Activated CD4-positive, alpha-beta T cell treated with anti-CD3 and anti-CD28 coated beads, Interleukin-2, amount 50 U/mL, for 24 hours (primary cell): ENCODE measurements around the gene KLHL9.

ENCODE experiments used
- DNase-seq, 2 donors: peaks; one replicate each; pipeline ENCODE4 v3.0.0-alpha.2; 2020; ENCODE audit warnings: low read depth in 1 of 2, low spot score in 1 of 2

Gene KLHL9

GRCh38 chr9:21317956-21318923, 17.0 kb downstream of the KLHL9 start:
- DNase-seq, result peak in 1 of 2 donors; percentile 21

GRCh38 chr9:21316860-21317259, 18.3 kb downstream of the KLHL9 start:
- no peak for DNase-seq

- DNase-seq, result no peak
These were observed 19.0 kb downstream of the KLHL9 start for GRCh38 chr9:21316032-21316842.

- no peak for DNase-seq
These were observed 21.1 kb downstream of the KLHL9 start for GRCh38 chr9:21314152-21314551.

- no peak for DNase-seq
These were observed 23.3 kb downstream of the KLHL9 start for GRCh38 chr9:21311889-21312288.

- DNase-seq, result no peak
These were observed 30.0 kb downstream of the KLHL9 start, which contains the start of gene IFNA5 for GRCh38 chr9:21305213-21305612. Gene IFNA5, minus strand, starts transcription at chr9:21305313. Its CDS starts 57 bp downstream, at chr9:21305256.

GRCh38 chr9:21295992-21296391, 39.2 kb downstream of the KLHL9 start:
- DNase-seq, result no peak

GRCh38 chr9:21294904-21295538, 40.2 kb downstream of the KLHL9 start:
- no peak for DNase-seq

- no peak for DNase-seq
These were observed 40.8 kb downstream of the KLHL9 start for GRCh38 chr9:21294364-21294774.

- no peak for DNase-seq
These were observed 45.4 kb downstream of the KLHL9 start for GRCh38 chr9:21289848-21290247.

GRCh38 chr9:21287280-21287679, 47.9 kb downstream of the KLHL9 start:
- DNase-seq, result no peak

- no peak for DNase-seq
These were observed 48.5 kb downstream of the KLHL9 start for GRCh38 chr9:21286659-21287058.

GRCh38 chr9:21286099-21286498, 49.1 kb downstream of the KLHL9 start:
- DNase-seq, result no peak

- no peak for DNase-seq
These were observed 53.9 kb downstream of the KLHL9 start for GRCh38 chr9:21281275-21281674.
